Pancreas (tissue), 10 donors: Measurements from ENCODE around the gene FGD5. TPM values are rescaled to one million over a fixed set of nuclear protein-coding genes. Genes with fewer than 3 reads are reported as not detected.

Experiments used
- ATAC-seq, 4 donors: fragments of 200-7000 bp; cut with Tn5 transposase; one replicate each; pipeline versions ENCODE4 v1.8.0 to v1.9.1; 2020; ENCODE audit warnings: mild to moderate bottlenecking in 4 of 4, moderate library complexity in 4 of 4
- DNase-seq, 6 donors: peaks; one replicate each; pipeline ENCODE4 v3.0.0-alpha.2; 2020
- FAIRE-seq: peaks from 2 replicates; lab custom pipeline; 2012; peaks lifted over from hg19 to GRCh38; lab: Jason Lieb, UNC
- H3K27ac ChIP-seq, 4 donors: fragments of 200-600 bp; sonication (generic); 1 replicate in 3 of 4; 2 replicates in 1 of 4; pipeline versions ENCODE4 v1.5.0 to v1.8.0; 2020
- H3K27me3 ChIP-seq, 4 donors: fragments of 200-600 bp; one replicate each; pipeline ENCODE4 v1.8.0; 2021
- H3K36me3 ChIP-seq, 3 donors: fragments of 200-600 bp; sonication (generic) in 1 of 3; one replicate each; pipeline versions ENCODE4 v1.5.0 to v1.8.0; 2020 to 2021
- H3K4me1 ChIP-seq, 3 donors: fragments of 200-600 bp; one replicate each; pipeline ENCODE4 v1.8.0; 2021
- H3K4me3 ChIP-seq, 4 donors: fragments of 200-600 bp; sonication (generic) in 2 of 4; one replicate each; pipeline versions ENCODE4 v1.5.0 to v1.8.0; 2020 to 2021
- H3K9me3 ChIP-seq, 4 donors: fragments of 200-600 bp; one replicate each; pipeline ENCODE4 v1.8.0; 2021
- WGBS, 2 donors: extraction: QIAGEN DNeasy Blood & Tissue Kit; methylation state at CpG; one replicate each; pipeline ENCODE4 v1.1.7; 2013; 5-methylcytosine and 5-hydroxymethylcytosine counted together
- intact Hi-C, 3 donors: fragments of 100-400 bp; cut with DNase I; formaldehyde crosslinking; loops; one replicate each; pipeline versions ENCODE4 v1.11.1 to v1.14.2; 2022
- polyA plus RNA-seq, 2 donors: library from polyadenylated mRNA; stranded (reverse); fragments of 200-250 nt; gene quantifications; one replicate each; pipeline ENCODE4 v1.2.3, GENCODE V29; 2013
- total RNA-seq, 6 donors: library from RNA; stranded (reverse); fragmentation: NEBNext Ultra II Directional in 4 of 6; extraction: Animal tissue kit (Norgen Biotek cat#: 25700) in 4 of 6; gene quantifications; one replicate each; pipeline versions ENCODE4 v1.2.1 to v1.2.4, GENCODE V29; 2021 to 2023
- TF ChIP-seq, protein P1 (sequence below), 4 donors: fragments of 200-600 bp; sonication (generic) in 3 of 4; IDR thresholded peaks; one replicate each; pipeline versions ENCODE4 v1.5.0 to v1.8.0; 2021; ENCODE audit warnings: antibody characterized with exemption in 4 of 4
- donor health status: healthy with polysubstance abuse.
- donor health status: DM: no; HTN: no; CAD: no; lungs with moderate emphysema.
- donor health status: DM: no; HTN: no; CAD: no.
- donor health status: control.
- donor health status: control.
- donor health status: Bipolar disorder and iron deficiency.
- donor health status: DM: yes; HTN: yes; CAD: no.
- donor health status: DM: no; HTN: no; CAD: no.
- donor health status: DM: no; HTN: no; CAD: no.
- donor health status: DM: yes; HTN: yes; CAD: no.

The FGD5 gene
- total and polyA plus RNA-seq, 8 donors = 2.2 to 7.1 (median 3.3) TPM

DNA sequence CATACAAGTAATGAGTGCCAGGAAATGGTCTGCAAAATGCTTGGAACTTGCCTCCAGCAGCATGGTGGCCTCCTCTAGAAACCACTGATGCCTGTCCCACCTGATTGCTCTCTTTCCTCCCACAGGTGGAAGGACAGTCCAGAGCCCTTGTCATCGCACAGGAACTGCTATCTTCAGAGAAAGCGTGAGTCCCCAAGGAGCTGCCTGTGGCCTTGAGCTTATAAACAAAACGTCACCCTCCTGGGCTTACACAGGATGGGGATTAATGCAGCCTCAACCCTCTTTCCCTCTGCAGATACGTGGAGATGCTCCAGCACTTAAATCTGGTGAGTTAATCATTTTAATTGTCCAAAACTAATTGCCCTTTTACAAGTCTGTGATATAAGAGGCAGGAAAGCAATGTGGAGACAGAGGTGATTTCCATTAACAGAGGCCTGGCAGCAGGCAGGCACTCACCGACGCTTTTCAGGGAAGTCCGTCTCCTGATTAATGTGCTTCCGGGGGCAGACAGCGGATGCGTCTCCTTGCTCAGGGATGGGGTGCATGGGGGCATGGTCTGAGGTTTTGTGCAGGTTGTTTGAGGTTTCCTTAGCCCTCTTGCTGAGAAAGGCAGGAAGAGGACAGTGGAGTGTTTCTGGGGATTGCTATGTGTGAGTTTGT, 61.8 kb downstream of the FGD5 start:
- Histone ChIP-seq H3K27me3 (no peaks in the 10 kb centered on the region), H3K9me3 (no peaks in the 10 kb centered on the region), H3K4me1 (no peaks in the 10 kb centered on the region), H3K27ac (no peak overlapping the region), H3K36me3 (no peaks in the 10 kb centered on the region), H3K4me3 (no peak overlapping the region)
- FAIRE-seq (no peak), DNase-seq (no peak), ATAC-seq (no peak)
- WGBS, 2 donors = 68 to 70% methylated on average over 10 of the region's 10 CpGs
- intact Hi-C loops = no loop called here
- TF ChIP-seq, protein P1, sequence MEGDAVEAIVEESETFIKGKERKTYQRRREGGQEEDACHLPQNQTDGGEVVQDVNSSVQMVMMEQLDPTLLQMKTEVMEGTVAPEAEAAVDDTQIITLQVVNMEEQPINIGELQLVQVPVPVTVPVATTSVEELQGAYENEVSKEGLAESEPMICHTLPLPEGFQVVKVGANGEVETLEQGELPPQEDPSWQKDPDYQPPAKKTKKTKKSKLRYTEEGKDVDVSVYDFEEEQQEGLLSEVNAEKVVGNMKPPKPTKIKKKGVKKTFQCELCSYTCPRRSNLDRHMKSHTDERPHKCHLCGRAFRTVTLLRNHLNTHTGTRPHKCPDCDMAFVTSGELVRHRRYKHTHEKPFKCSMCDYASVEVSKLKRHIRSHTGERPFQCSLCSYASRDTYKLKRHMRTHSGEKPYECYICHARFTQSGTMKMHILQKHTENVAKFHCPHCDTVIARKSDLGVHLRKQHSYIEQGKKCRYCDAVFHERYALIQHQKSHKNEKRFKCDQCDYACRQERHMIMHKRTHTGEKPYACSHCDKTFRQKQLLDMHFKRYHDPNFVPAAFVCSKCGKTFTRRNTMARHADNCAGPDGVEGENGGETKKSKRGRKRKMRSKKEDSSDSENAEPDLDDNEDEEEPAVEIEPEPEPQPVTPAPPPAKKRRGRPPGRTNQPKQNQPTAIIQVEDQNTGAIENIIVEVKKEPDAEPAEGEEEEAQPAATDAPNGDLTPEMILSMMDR (IDR thresholded peaks at IDR 0.05) = no peak

DNA sequence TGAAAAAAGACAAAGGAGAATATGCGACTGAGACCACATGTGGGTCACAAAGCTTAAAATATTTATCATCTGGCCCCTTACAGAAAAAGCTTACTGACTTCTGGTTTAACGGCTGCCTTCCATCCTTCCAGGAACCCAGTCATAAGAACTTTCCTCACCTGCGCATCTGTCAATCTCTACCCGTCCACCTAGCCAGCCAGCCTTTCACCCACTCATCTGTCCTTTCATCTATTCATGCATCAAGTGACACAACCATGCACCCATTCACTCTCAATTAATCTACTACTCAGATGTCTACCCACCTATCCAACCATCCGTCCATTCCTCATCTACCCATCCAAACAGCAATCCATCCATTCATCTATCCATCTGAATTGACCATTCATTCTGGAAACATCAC, 64.5 kb downstream of the FGD5 start:
- no peaks in the 10 kb centered on the region for H3K4me1 ChIP-seq
- ATAC-seq (no peak), DNase-seq (no peak), FAIRE-seq (no peak)
- no peaks in the 10 kb centered on the region for H3K27me3 ChIP-seq
- WGBS, 2 donors = 79% methylated on average over 5 of the region's 5 CpGs
- no peak overlapping the region for H3K4me3 ChIP-seq
- H3K9me3 ChIP-seq = no peaks in the 10 kb centered on the region
- no peak overlapping the region for H3K27ac ChIP-seq
- intact Hi-C loops = no loop called here
- H3K36me3 ChIP-seq = no peaks in the 10 kb centered on the region
- TF ChIP-seq, protein P1 (IDR thresholded peaks at IDR 0.05) = no peak

DNA sequence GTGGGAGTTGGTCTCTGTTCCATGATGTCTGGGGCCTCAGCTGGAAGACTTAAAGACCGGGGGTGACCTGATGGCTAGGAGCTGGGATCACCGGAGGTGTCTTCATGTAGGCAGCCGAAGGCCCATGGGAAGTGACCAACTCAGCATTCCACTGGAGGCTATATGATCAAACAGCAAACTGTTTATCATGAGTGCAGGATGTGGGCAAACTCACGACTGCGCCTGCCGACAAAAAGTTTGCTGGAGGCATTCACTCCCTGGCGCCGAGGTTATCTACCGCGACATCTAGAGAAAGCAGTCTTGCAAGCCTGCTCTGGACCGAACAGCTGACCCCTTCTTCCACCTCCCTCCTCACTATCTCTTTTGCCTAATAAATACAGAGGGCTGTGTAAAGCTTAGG, 65.9 kb downstream of the FGD5 start:
- H3K4me3 ChIP-seq = no peak overlapping the region
- no peaks in the 10 kb centered on the region for H3K36me3 ChIP-seq
- H3K27ac ChIP-seq = no peak overlapping the region
- DNase-seq (no peak), ATAC-seq (no peak), FAIRE-seq (no peak)
- WGBS, 2 donors = 69 to 79% methylated on average over 11 of the region's 11 CpGs
- no peaks in the 10 kb centered on the region for H3K4me1 ChIP-seq
- TF ChIP-seq, protein P1 (IDR thresholded peaks at IDR 0.05) = no peak
- no peaks in the 10 kb centered on the region for H3K27me3 ChIP-seq
- intact Hi-C loops = no loop called here
- no peaks in the 10 kb centered on the region for H3K9me3 ChIP-seq

DNA sequence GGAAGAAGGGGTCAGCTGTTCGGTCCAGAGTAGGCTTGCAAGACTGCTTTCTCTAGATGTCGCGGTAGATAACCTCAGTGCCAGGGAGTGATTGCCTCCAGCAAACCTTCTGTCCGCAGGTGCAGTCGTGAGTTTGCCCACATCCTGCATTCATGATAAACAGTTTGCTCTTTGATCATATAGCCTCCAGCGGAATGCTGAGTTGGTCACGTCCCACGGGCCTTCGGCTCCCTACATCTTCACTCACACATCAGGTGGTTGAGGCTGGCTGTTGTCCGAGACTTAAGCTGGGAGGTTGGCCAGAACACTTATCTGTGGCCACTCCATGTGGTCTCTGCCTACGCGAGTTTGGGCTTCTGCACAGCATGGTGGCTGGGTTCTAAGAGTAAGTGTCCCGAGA, 66.5 kb downstream of the FGD5 start:
- no peaks in the 10 kb centered on the region for H3K9me3 ChIP-seq
- FAIRE-seq (no peak), DNase-seq (no peak), ATAC-seq (no peak)
- no peak overlapping the region for H3K4me3 ChIP-seq
- H3K4me1 ChIP-seq = no peaks in the 10 kb centered on the region
- H3K27ac ChIP-seq = no peak overlapping the region
- no peaks in the 10 kb centered on the region for H3K36me3 ChIP-seq
- no peaks in the 10 kb centered on the region for H3K27me3 ChIP-seq
- TF ChIP-seq, protein P1 (IDR thresholded peaks at IDR 0.05) = no peak
- intact Hi-C loops = no loop called here
- 75% methylated on average over 13 of the region's 13 CpGs for WGBS, 2 donors

DNA sequence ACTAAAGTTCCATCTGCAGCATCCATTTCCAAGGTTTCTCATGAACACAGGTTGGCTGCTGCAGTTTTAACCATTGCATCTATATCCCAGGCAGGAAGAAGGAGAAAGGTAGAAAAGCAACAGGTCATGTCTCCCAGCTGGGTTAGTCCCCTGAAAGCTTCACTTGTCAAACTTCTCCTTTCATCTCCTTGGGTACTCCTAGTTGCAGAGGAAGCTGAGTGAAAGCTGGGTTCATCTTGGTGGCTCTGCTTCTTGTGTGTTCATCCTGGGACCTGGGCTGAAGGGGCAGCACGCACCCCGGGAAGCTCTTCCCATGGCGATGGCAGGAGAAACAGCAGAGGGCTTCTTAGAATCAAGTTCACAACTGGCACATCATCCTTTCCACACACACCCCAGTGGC, 67.3 kb downstream of the FGD5 start:
- no peak overlapping the region for H3K4me3 ChIP-seq
- DNase-seq = no peak
- ATAC-seq = no peak
- TF ChIP-seq, protein P1 (IDR thresholded peaks at IDR 0.05) = no peak
- no peak for FAIRE-seq
- H3K27me3 ChIP-seq = no peaks in the 10 kb centered on the region
- intact Hi-C loops = no loop called here
- H3K27ac ChIP-seq = no peak overlapping the region
- 81 to 94% methylated on average over 3 of the region's 3 CpGs for WGBS, 2 donors
- H3K36me3 ChIP-seq = no peaks in the 10 kb centered on the region
- H3K9me3 ChIP-seq = no peaks in the 10 kb centered on the region
- H3K4me1 ChIP-seq = no peaks in the 10 kb centered on the region
